Immature natural killer cell (primary cell): ENCODE measurements around the gene SPOCK1. TPM values are rescaled to one million over a fixed set of nuclear protein-coding genes. Genes with fewer than 3 reads are reported as not detected.
"Not testable (repeated sequence)": the region's sequence is repeated elsewhere in the genome, so short reads cannot be mapped to it uniquely, and the experiment has no call there.

Experiments used
- DNase-seq, 3 donors: peaks; one replicate each; pipeline ENCODE4 v3.0.0; 2022; ENCODE audit warnings: mixed read lengths in 1 of 3
- H3K27ac Mint-ChIP-seq, 6 donors: one replicate each; pipeline ENCODE4 v1.8.0; 2020; ENCODE audit warnings: mixed read lengths in 6 of 6, mild to moderate bottlenecking in 5 of 6, inconsistent platforms in 4 of 6, moderate library complexity in 3 of 6
- H3K27me3 Mint-ChIP-seq, 3 donors: one replicate each; pipeline ENCODE4 v1.8.0; 2020 to 2021; ENCODE audit warnings: low read depth in 3 of 3, mild to moderate bottlenecking in 3 of 3, mixed read lengths in 3 of 3, moderate library complexity in 3 of 3, inconsistent platforms in 1 of 3
- H3K36me3 Mint-ChIP-seq, 3 donors: one replicate each; pipeline ENCODE4 v1.8.0; 2020; ENCODE audit warnings: mixed read lengths in 3 of 3, inconsistent platforms in 2 of 3, mild to moderate bottlenecking in 2 of 3
- H3K4me1 Mint-ChIP-seq, 2 donors: one replicate each; pipeline ENCODE4 v1.8.0; 2020; ENCODE audit warnings: inconsistent platforms in 2 of 2, mild to moderate bottlenecking in 2 of 2, mixed read lengths in 2 of 2, moderate library complexity in 1 of 2
- H3K4me3 Mint-ChIP-seq, 5 donors: one replicate each; pipeline ENCODE4 v1.8.0; 2020; ENCODE audit warnings: mild to moderate bottlenecking in 5 of 5, mixed read lengths in 5 of 5, inconsistent platforms in 3 of 5, moderate library complexity in 3 of 5
- H3K9me3 Mint-ChIP-seq, 6 donors: one replicate each; pipeline ENCODE4 v1.8.0; 2020; ENCODE audit warnings: mild to moderate bottlenecking in 6 of 6, mixed read lengths in 6 of 6, inconsistent platforms in 4 of 6, moderate library complexity in 3 of 6
- polyA plus RNA-seq, 3 donors: library from polyadenylated mRNA; unstranded; fragments of 300-500 nt; fragmentation: Illumina TruSeq; gene quantifications; one replicate each; pipeline ENCODE4 v1.2.3, GENCODE V29; 2021

Gene SPOCK1
- polyA plus RNA-seq, 3 donors from 2014 or later, result not detected

GRCh38 chr5:136985785-136986475, 513.2 kb downstream of the SPOCK1 start:
- Mint-ChIP-seq H3K27me3 (peaks cover 0 to 4% (median 0%) of the 10 kb centered on the region in 3 donors), H3K9me3 (peaks cover 0 to 5% (median 0%) of the 10 kb centered on the region in 6 donors), H3K36me3 (no peaks in the 10 kb centered on the region), H3K4me3 (no peak overlapping the region), H3K27ac (no peak overlapping the region), H3K4me1 (no peaks in the 10 kb centered on the region)
- DNase-seq, result no peak

DNA sequence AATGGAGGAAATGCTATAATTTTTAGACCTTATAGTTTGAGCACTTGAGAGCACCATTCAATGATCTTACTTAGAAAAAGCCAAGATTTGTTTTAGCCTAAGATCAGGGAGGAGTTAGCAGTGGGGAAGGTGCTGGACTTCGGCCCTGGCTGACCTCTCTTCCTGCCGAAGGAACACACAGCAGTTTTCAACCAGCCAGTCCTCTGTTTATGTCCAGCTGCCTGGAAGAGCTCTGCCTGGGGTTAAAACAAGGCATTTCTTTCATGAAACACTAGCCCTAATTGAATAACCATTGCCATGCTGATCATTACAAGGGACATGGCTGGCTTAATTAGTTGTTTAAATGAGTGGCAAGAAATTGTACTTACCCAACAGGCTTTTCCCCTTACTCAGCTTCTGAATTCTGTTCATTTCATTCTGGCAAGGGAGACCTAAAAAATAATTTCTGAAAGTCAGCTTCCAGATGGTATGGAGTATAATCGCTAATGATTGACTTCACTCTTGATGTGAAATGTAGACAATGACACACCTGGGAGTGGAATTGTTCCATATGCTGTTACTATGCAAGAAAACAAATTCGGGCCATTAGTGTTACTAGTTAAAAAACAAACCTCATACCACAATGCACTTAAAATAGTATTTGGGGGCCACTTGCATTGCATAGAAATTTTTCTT, 514.2 kb downstream of the SPOCK1 start:
- H3K27me3 Mint-ChIP-seq, result peaks cover 0 to 4% (median 0%) of the 10 kb centered on the region in 3 donors

GRCh38 chr5:136981936-136982335, 517.2 kb downstream of the SPOCK1 start:
- Mint-ChIP-seq H3K9me3 (peaks cover 0 to 10% (median 1%) of the 10 kb centered on the region in 6 donors), H3K4me1 (no peaks in the 10 kb centered on the region), H3K27me3 (peaks cover 0 to 2% (median 1%) of the 10 kb centered on the region in 3 donors), H3K27ac (no peak overlapping the region), H3K4me3 (no peak overlapping the region), H3K36me3 (no peaks in the 10 kb centered on the region)
- no peak for DNase-seq

More for the DNA sequence above, 514.2 kb downstream of the SPOCK1 start:
- DNase-seq, result no peak
- Mint-ChIP-seq H3K27ac (no peak overlapping the region), H3K4me1 (no peaks in the 10 kb centered on the region), H3K36me3 (no peaks in the 10 kb centered on the region), H3K4me3 (no peak overlapping the region), H3K9me3 (peaks cover 0 to 5% (median 0%) of the 10 kb centered on the region in 6 donors)

GRCh38 chr5:136979131-136979530, 520.0 kb downstream of the SPOCK1 start:
- no peaks in the 10 kb centered on the region for H3K4me1 Mint-ChIP-seq
- no peak overlapping the region for H3K4me3 Mint-ChIP-seq
- peaks cover 0 to 13% (median 4%) of the 10 kb centered on the region in 6 donors for H3K9me3 Mint-ChIP-seq
- no peak for DNase-seq
- peaks cover 0 to 2% (median 1%) of the 10 kb centered on the region in 3 donors for H3K27me3 Mint-ChIP-seq
- H3K27ac Mint-ChIP-seq, result no peak overlapping the region
- H3K36me3 Mint-ChIP-seq, result no peaks in the 10 kb centered on the region

- peaks cover 3 to 22% (median 11%) of the 10 kb centered on the region in 6 donors for H3K9me3 Mint-ChIP-seq
- no peak overlapping the region for H3K4me3 Mint-ChIP-seq
- DNase-seq, result no peak
- no peak overlapping the region for H3K27ac Mint-ChIP-seq
- H3K27me3 Mint-ChIP-seq, result no peaks in the 10 kb centered on the region
- H3K36me3 Mint-ChIP-seq, result no peaks in the 10 kb centered on the region
- H3K4me1 Mint-ChIP-seq, result no peaks in the 10 kb centered on the region
These were observed 535.6 kb downstream of the SPOCK1 start for GRCh38 chr5:136963504-136963903.

- no peak for DNase-seq
- no peak overlapping the region for H3K4me3 Mint-ChIP-seq
- H3K9me3 Mint-ChIP-seq, result peaks cover 9 to 35% (median 14%) of the 10 kb centered on the region in 6 donors
- no peaks in the 10 kb centered on the region for H3K36me3 Mint-ChIP-seq
- H3K27me3 Mint-ChIP-seq, result peaks cover 0 to 2% (median 0%) of the 10 kb centered on the region in 3 donors
- no peak overlapping the region for H3K27ac Mint-ChIP-seq
- H3K4me1 Mint-ChIP-seq, result no peaks in the 10 kb centered on the region
These were observed 541.7 kb downstream of the SPOCK1 start for GRCh38 chr5:136957428-136957827.

GRCh38 chr5:136954142-136954541, 545.0 kb downstream of the SPOCK1 start:
- not testable (repeated sequence) for H3K36me3 Mint-ChIP-seq, H3K4me1 Mint-ChIP-seq, H3K27me3 Mint-ChIP-seq, H3K4me3 Mint-ChIP-seq, DNase-seq, H3K27ac Mint-ChIP-seq
- H3K9me3 Mint-ChIP-seq, result peaks cover 12 to 47% (median 23%) of the 10 kb centered on the region in 6 donors

- H3K27ac Mint-ChIP-seq, result not testable (repeated sequence)
These were observed 545.6 kb downstream of the SPOCK1 start for GRCh38 chr5:136953346-136954069.

GRCh38 chr5:136927571-136927970, 571.6 kb downstream of the SPOCK1 start:
- H3K4me3 Mint-ChIP-seq, result no peak overlapping the region
- no peaks in the 10 kb centered on the region for H3K27me3 Mint-ChIP-seq
- DNase-seq, result no peak
- no peaks in the 10 kb centered on the region for H3K36me3 Mint-ChIP-seq
- H3K4me1 Mint-ChIP-seq, result no peaks in the 10 kb centered on the region
- no peak overlapping the region for H3K27ac Mint-ChIP-seq
- H3K9me3 Mint-ChIP-seq, result peaks cover 12 to 30% (median 16%) of the 10 kb centered on the region in 6 donors

More at GRCh38 chr5:136953346-136954069, 545.6 kb downstream of the SPOCK1 start:
- not testable (repeated sequence) for H3K4me1 Mint-ChIP-seq, H3K4me3 Mint-ChIP-seq, DNase-seq, H3K36me3 Mint-ChIP-seq, H3K27me3 Mint-ChIP-seq
- H3K9me3 Mint-ChIP-seq, result peaks cover 11 to 52% (median 27%) of the 10 kb centered on the region in 6 donors

- no peaks in the 10 kb centered on the region for H3K36me3 Mint-ChIP-seq
- H3K9me3 Mint-ChIP-seq, result peaks cover 10 to 24% (median 12%) of the 10 kb centered on the region in 6 donors
- no peaks in the 10 kb centered on the region for H3K27me3 Mint-ChIP-seq
- no peak for DNase-seq
- H3K4me3 Mint-ChIP-seq, result no peak overlapping the region
- no peaks in the 10 kb centered on the region for H3K4me1 Mint-ChIP-seq
- H3K27ac Mint-ChIP-seq, result no peak overlapping the region
These were observed 573.1 kb downstream of the SPOCK1 start for GRCh38 chr5:136926073-136926472.

Other genes with a start within 250 kb of the SPOCK1 start
- 1 to 10 TPM in 2 of 3 donors, not detected in 1; 1.2 to 3.4 TPM for gene KLHL3, start 236.8 kb upstream of the SPOCK1 start, polyA plus RNA-seq